GM18517 (cell line): Measurements from ENCODE around the gene MACROD1.

Experiments
- ATAC-seq: cut with Tn5 transposase; IDR thresholded peaks from one replicate; pipeline ENCODE4 v1.9.1; 2021; ENCODE audit warnings: mild to moderate bottlenecking, moderate library complexity; ENCODE audit not compliant: unreplicated experiment

The MACROD1 gene

DNA sequence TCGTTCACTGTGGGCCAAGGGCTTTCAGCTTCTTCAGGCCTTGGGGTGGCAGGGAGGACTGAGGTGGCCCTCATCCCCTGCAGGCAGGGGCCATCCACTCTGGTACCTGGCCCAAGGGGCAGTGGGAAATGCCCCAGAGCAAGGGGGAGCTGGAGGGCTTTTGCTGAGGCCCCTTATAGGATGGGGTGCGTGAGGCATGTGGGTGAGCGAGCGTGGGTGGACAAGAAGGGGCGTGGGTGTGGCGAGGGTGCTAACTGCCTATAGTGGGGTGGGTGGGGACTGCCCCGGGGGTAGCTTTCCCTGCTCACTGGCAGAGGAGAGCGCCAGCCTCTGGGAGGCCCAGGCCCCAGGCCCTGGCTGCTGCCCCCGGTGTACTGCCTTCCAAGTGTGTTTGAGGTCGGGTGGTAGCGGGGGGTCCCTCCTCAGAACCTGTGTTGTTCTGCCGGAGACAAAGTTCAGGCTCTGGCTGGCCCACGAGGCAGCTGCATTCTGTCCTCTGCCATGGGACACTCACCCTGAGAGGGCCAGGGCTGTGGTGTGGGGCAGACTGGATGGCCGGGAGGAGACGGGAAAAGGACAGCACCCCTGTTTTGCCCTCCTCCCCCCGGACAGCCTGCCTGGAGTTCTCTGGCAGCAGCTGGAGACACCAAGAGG, 126.8 kb downstream of the MACROD1 start:
- ATAC-seq = no peak

DNA sequence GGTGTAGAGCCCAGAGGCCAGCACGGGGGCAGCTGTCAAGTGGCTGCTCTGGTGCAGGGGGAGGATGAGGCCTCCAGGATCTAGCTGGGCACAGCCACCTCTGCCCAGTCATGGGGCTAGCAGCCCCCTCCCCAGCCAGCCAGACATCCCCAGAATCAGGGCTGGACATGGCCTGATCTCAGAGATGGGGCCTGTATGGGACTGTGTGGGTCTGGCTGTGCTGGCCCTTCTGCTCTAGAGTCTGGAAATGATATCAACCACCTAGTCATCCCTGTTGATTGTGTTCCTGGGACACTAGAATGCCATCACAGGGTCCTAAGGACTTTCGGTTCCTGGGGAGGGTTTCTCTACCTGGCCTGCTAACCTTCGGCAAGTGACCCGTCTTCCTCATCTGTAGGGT, 127.4 kb downstream of the MACROD1 start:
- ATAC-seq = no peak

GRCh38 chr11:64037027-64037634, 128.8 kb downstream of the MACROD1 start:
- no peak for ATAC-seq

GRCh38 chr11:64036087-64037026, 129.6 kb downstream of the MACROD1 start:
- no peak for ATAC-seq

GRCh38 chr11:64035576-64035975, 130.3 kb downstream of the MACROD1 start, which contains the start of gene FLRT1:
TSS of gene FLRT1 (plus strand) at chr11:64035931. CDS start at chr11:64116268, 80,337 bp downstream.
- ATAC-seq = no peak

GRCh38 chr11:64035081-64035524, 130.8 kb downstream of the MACROD1 start:
- no peak for ATAC-seq

GRCh38 chr11:64034411-64034811, 131.5 kb downstream of the MACROD1 start:
- no peak for ATAC-seq

GRCh38 chr11:64032050-64032449, 133.9 kb downstream of the MACROD1 start:
- ATAC-seq = no peak

DNA sequence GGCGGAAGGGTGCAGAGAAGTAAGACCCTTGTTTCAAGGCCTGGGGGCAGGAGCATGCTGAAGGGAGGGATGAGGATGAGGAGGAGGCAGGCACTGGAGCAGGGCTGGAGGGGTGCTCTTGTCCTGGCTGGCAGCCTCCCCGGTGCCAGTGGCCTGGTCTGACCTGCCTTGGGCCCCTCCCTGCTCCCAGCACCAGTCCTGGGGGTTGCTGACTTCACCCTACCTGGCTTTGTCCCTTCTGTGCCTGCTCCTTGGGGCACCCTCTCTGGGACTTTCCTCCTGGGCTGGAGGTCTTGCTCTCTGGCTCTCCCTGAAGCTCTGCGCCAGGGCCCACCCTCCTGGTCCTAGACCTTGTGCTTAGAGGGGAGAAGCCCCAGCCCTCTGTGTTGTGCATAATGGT, 134.9 kb downstream of the MACROD1 start:
- ATAC-seq = no peak

GRCh38 chr11:64029773-64030172, 136.1 kb downstream of the MACROD1 start:
- no peak for ATAC-seq

- ATAC-seq = no peak
Observed at GRCh38 chr11:64028398-64029115, 137.4 kb downstream of the MACROD1 start.

DNA sequence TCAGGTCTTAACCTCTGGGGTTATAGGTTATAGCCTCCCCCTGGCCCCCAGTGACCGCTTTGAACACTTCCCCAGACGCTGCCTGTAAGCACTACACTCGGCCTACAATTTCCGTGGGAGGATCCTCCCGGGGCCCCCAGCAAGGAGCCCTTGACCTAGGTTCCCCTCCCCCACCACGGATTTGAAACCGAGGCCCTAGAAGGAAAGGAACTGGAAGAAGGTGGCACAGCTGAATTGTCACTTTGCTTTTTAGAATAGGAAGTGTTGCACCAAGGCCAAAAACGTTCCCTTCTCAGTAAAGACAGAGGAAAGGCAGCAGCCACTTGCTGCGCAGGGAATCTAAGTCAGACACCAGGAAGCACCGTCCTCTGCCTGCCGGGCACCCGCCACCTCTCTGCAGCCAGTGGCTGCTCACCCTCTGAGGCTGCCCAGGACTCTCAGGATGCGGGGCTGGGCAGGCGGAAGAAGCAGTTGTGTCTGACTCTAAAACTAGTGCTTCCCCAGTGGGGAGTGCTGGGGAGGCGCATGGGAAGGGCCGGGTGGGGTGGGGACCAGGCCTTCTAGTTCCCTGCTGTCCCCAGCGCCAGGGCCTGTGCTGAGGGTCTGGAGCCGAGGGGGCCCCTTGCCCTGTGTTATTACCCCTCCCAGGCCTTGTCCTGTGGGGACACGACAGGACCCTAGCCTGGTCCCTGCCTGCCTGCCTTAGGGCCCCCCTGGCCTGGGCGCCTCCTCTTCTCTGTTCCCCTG, 138.1 kb downstream of the MACROD1 start:
- no peak for ATAC-seq

- ATAC-seq = no peak
Observed at GRCh38 chr11:64026575-64027205, 139.2 kb downstream of the MACROD1 start.

- ATAC-seq = no peak
Observed at GRCh38 chr11:64025205-64025604, 140.7 kb downstream of the MACROD1 start.

GRCh38 chr11:64023712-64024710, 141.9 kb downstream of the MACROD1 start:
- ATAC-seq = no peak

DNA sequence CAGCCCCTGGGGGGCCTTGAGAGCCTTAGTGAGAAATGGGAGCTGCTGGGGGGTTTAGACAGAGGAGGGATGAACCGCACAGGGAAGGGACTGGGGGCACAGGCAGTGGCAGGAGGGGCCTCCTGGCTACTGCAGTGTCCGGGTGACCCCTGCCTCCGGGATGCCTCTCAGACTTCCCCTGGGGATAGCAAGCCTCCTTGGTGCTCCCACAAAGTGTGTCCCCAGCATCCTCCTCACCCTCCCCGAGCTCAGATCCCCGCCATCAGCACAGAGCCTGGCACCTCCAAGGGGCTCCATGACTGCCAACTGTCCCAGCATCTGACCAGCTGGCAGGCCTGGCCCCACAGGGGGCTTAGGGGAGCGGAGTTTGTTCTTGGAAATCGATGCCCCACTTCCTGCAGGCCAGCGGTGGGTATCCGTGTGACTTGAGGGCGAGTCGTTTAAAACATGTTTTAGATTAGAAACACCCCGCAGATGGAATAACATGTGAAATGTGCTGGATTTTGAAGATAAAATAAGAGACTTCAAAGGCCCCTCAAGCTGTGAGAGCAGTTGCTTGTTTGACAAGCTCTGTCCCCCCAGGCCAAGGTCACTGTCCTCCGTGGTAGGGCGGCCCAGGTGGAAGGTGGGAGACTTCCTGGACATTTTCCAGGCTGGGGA, 143.7 kb downstream of the MACROD1 start:
- no peak for ATAC-seq

DNA sequence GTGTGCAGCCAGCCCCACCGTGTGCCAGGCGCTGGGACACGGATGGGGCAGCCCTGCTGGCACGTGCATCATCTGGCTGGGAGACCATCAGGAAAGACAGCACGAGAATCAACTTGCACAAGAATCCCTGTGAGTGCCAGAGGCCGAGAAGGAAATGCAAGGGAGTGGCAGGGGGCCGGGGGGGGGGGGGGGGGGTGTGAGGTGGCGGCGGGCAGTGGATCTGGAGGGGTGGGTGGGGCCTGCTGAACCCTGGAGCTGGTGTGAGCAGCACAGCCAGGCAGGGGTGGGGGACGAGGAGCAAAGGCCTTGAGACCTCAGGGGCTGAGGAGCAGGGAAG, 144.2 kb downstream of the MACROD1 start:
- no peak for ATAC-seq
